Germinal center (tissue), 1 donor: ENCODE results near the gene APBB2.

Experiments used
- DNase-seq: peaks from one replicate; pipeline ENCODE4 v3.0.0; 2012; ENCODE audit warnings: mixed read lengths, low spot score

Gene APBB2

GRCh38 chr4:41189076-41189475 is 25.3 kb downstream of the APBB2 start:
- no peak for DNase-seq

DNA sequence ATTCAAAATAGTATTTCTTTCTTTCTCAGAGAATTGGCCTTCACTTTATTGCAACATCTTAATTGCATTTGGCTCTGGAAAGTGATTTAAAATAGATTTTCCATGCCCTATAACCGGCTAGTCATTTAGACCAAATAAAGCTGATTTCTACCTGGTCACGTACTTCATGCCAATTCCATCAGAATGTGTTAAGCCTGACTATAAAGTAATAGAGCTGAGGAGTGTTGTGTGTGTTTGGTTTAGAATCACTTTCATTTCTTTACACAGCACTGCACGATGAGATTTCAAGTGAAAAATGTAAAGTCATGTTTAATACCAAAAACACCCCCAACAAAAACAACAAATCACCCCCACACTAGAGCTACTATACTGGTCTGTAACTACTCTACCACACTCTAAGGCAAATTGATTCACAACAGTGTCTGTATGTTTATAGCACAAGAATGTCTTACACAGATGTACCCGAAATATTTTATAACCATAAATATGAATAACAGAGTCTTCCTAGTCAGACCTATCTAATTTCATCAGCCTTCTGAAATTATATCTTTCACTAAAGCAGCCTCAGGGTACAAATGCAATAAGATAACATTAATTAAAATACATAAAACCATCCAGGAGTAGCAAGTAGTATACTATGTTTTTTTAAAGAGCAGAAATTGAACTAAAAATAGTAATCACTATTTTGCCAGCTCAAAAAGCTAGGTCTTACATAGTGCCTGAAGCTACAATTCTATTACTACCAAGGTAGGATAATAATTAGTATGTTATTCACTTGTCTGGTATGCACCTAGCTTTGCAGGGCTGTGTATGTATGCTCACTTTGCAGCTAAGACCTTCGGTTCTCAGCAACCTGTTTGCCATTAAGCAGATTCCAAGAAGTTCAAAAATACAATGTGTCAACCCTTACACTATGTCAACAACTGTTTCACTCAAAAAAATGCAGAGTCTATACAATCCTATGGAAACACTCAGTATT is 28.4 kb downstream of the APBB2 start:
- no peak for DNase-seq

- DNase-seq: no peak
Observed at GRCh38 chr4:41184009-41184408, 30.3 kb downstream of the APBB2 start.

DNA sequence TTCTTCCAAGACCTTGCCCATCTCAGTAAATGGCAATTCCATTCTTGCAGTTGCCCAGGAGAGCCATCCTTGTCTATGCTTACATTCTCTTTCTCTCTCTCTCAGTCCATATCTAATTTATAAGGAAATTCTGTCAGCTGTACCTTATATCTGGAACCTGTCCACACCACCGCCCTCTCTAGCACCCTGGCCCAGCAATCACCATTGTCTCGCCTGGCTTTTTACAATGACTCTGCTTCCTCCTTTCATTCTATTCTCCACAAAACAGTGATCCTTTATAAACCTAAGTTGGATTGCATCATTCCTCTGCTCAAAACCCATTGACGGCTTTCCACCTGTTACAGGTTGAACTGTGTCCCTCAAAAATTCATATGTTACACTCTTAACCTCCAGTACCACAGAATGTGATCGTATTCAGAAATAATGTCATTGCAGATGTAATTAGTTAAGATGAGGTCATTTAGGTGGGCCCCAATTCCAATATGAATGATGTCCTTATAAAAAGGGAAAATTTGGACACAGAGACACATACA is 31.3 kb downstream of the APBB2 start:
- DNase-seq: no peak

GRCh38 chr4:41181037-41181436 is 33.3 kb downstream of the APBB2 start:
- no peak for DNase-seq

GRCh38 chr4:41179498-41180195 is 34.7 kb downstream of the APBB2 start:
- no peak for DNase-seq

DNA sequence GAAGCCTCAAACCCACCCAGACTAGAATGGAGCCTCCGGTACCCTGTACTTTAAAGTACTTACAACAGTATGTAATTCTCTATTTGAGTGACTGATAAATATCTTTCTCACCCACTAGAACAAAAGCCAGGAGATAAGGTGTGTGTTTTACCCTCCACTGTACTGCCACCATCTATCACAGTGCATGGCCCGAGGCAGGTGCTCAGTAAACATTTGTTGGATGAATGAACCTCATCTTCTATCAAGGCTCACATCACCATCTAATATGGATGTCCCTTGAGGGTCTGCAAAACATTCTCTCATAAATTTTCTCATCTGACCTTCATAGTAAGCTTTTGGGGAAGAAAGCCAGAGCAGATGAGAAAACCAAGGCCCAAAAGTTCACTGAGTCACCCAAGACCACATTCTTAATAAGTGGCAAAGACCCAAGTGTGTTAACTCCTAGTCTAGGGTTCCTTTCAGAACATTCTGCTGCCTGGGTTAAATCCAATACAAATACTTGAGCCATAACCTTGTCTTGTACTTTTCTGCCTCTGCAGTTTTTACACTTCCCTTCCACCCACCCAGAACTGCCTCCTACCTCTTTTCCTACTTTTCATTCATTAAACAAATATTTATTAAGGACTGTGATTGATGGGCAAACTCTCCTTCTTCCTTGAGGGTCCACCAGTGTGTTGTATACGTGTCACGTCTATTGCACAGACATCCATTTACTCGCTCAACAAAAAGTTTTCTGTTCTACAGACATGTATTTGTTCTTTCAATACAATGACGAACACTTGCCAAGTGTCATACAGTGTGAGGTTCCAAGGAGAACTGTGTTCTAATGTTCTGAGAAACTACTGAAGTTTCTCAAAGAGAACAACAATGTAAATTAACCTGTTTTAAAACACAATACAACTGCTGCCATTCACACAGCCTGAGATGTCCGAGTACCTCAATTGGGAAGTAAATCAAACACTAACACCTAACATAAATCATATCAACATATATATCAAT is 35.7 kb downstream of the APBB2 start:
- DNase-seq: no peak

- DNase-seq: no peak
Observed at GRCh38 chr4:41177016-41177415, 37.3 kb downstream of the APBB2 start.

DNA sequence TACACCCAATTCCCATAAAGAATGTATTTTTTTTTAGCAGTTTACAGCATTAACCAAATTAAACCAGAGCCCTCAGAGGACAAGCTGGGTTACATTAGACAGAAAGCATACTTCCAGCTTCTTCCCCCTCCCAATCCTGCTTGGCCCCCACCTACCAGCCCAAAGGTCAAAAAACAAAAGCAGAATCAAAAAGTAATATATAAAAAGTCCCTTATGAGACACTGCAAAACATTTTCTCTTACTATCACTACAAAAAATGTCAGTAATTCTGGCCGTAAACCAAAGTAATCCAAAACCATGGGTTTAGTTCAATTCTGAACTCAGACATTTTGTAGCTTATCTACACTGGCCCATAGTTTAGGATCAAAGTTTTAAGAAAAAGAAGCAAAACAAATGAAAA is 38.0 kb downstream of the APBB2 start:
- no peak for DNase-seq

DNA sequence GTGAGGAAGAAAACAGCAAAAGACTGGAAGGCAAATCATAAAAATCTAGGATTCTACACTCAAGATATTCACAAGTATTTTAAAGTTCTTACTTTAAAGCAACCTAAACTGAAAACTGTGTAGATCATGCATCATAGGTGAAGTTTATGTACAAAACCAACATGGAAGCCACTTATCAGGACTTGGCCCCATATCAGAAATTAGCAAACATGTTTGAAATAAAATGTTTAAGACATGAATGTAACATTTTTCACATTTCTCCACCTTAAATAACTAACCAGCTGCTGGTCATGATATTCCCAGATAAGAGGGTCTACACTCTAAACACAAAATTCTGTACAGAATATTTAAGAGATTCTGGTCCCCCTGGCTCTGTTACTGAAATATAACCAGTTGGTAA is 38.5 kb downstream of the APBB2 start:
- DNase-seq: no peak

GRCh38 chr4:41174444-41174843 is 39.9 kb downstream of the APBB2 start:
- no peak for DNase-seq

GRCh38 chr4:41172786-41173185 is 41.6 kb downstream of the APBB2 start:
- DNase-seq: no peak

DNA sequence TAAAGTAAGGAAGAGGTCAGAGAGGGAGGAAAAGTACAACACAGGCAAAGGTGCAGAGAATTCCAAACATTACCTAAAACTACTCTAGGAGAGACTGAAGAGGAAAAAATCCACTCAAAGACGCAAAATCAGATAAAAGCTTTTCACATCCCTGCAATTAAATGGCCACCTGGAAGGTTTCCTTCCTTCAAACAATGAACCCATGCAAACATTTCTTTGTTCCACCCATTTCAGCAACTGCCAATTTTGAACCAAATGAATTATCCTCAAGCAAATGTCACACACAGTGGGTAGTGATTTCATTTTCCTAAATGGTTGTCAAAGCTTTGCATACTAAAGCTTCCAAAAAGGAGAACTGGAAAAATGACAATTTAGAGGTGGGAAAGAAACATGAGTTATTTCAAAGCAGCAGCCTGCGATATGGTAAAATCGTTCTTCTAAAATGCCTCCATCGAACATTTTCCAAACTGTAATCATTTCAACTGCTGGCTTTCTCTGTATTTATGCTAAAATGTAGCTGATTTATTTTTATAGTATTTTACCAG is 45.0 kb downstream of the APBB2 start:
- no peak for DNase-seq

DNA sequence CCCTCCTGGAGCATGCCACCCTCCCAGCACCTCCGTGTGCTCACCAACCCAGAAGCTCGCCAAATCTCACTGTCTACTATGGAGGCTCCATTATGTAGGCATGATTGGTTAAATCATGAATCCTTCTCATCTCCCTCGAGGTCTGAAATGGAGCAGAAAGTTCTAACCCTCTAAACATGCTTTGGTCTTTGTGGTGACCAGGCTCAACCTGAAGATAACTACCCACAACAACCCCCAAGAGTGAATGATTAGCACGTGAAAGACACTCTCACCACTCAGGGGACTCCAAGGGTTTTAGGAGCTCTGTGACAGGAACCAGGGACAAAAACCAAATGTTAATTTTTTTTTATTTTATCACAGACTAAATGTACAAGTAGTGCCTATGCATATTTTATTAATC is 47.2 kb downstream of the APBB2 start:
- no peak for DNase-seq

GRCh38 chr4:41164405-41164804 is 49.9 kb downstream of the APBB2 start:
- no peak for DNase-seq

GRCh38 chr4:41161355-41161754 is 53.0 kb downstream of the APBB2 start:
- no peak for DNase-seq

- DNase-seq: no peak
Observed at GRCh38 chr4:41160856-41161255, 53.5 kb downstream of the APBB2 start.

GRCh38 chr4:41160012-41160789 is 54.1 kb downstream of the APBB2 start:
- DNase-seq: no peak

DNA sequence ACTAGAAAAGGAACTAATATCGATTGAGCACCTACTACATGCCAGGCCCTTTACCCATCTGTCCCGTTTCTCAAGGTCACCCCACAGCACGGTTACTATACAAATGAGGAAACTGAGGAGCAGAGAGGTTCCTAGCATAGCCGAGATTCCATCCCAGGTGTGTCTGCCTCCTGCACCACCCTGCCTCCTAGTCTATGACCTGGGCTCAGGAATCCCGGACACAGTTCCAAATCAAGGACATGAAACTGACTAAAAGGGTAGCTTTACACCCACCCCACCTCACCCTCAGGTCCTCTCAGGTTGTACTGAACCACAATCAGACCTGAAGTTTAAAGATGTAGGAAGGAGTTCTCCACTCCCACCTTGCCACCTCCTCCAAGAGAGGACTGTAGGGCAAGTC is 55.6 kb downstream of the APBB2 start:
- DNase-seq: no peak

DNA sequence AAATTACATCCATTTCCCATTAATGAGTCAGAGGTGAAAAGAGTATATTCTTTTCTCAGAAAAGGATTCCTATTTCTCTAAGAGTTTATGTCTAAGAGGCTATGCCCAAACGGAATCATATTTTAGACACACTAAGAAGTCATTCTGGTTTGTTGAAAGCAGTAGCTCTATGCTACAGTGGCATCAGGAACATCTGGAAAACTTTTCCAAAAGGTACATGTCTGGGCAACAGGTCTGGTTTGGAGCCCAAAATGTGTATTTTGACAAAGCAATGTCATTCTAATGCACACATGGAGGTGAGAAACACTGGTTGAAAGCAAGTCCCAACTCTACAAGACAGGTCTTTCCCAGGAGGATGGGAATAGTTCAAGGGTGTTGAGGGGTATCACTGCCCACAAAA is 56.1 kb downstream of the APBB2 start:
- no peak for DNase-seq

- no peak for DNase-seq
Observed at GRCh38 chr4:41157009-41157408, 57.3 kb downstream of the APBB2 start.
